Hematopoietic multipotent progenitor cell treated with erythropoietin and hydrocortisone succinate and interleukin-3 and kit ligand, for 6 days (in vitro differentiated cells): Measurements from ENCODE around the gene SLC38A7.
"Not testable (repeated sequence)": the region's sequence is repeated elsewhere in the genome, so short reads cannot be mapped to it uniquely, and the experiment has no call there.

ENCODE experiments used
- DNase-seq: peaks from one replicate; pipeline ENCODE4 v3.0.0-alpha.2; 2015

The SLC38A7 gene

DNA sequence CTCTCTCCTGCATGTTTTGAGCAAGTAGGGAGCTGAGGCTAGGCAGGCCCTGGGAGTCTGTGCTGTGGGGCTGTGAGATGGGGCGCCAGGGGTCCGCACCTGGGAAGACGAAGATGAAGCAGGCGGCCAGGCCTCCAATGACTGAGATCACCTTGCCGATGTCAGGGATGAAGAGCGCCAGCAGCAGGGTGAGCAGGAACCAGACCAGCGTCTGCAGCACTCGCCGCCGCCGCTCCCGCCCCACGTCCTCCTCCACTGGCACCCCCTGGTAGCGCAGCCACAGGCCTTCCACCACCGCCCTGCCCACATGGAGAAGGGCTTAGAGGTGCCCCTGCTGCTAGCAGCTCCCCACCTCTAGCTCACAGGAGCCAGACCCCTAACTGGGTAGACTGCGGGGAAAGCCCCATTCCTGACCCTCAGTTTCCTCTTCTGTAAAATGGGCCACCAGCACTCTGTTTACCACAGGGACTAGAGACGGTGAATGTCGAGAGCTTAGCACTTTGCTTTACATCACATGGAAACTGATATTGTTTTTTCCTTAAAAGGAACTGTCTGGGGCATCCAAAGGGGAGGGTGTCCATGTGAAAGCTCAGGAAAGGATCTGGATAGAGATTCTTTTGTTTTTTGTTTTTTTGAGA is 13.5 kb downstream of the SLC38A7 start:
- no peak for DNase-seq

DNA sequence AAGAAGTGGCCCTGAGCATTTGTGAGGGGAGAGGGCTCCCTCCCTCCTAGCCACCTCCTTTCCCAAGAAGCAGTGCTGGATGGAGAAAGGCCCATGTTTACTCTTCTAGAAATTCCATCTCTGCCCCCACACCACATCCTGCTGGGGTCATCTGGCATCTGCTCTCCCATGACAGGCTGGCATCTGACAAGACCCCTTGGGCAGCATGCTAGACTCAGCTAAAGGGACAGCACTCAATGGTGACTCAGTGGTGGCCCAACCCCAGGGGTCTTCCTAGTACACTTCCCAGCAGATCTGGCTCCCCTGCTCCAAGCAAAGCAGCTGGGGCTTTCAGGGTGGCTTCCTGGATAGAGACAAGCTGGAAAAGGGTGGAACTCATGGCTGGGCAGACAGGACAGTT is 14.4 kb downstream of the SLC38A7 start:
- DNase-seq, result no peak

DNA sequence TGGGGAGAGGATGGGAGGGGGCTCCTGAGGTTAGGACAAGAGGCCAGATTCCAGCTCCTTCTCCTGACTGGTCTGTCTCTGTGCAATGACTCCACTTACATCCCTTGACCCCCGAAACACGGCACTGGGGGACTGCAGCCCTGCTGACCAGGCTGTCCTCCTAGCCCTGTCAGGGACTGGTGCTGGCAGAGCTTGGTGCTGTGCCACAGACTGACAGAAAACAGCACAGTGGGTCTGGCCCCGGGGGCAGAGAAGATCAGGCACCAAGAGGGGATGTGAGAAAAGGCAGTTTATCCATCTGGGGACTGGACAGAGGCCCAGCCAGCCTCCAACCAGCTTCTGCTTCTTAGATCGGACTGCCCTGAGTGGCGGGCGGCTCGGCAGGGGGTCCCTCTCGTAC is 19.4 kb downstream of the SLC38A7 start:
- DNase-seq, result no peak

DNA sequence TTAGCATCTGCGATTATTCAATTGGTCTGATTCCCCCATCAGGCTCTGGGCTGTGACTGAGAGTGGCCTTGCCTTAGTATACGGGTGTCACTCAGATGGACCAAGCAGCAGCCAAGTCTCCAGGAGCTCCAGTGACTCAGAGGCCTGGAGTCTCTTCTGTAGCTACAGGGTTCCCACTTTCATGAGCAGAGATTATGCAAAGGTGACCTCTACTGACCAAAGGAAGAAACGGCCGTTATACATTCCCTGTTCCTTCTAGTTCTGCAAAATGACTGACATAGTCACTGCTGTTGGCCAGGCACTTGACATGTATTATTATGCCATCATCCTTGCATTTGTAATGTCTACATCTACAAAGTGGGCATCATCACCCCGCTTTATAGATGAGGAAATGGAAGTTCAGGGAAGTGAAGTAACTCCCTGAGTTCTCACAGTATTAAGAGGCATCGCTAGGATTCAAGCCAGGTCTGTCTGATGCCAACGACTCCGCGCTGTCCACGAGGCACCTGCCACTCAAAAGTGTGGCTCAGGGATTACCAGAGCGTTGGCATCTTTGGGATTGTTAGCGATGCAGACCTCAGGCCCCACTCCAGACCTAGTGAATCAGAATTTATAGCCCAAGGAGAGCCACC is 23.3 kb downstream of the SLC38A7 start:
- peak; percentile 89 for DNase-seq

DNA sequence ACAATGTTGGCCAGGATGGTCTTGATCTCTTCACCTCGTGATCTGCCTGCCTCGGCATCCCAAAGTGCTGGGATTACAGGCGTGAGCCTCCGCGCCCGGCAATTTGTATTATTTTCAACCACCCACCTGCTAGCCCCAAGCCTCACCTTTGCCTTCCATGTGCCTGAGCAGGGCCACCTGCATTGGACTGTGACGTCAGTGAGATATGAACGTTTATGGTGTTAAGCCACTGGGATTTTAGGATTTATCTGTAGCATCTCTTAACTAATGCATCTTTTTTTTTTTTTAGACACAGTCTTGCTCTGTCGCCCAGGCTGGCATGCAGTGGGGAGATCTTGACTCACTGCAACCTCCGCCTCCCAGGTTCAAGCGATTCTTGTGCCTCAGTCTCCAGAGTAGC is 24.7 kb downstream of the SLC38A7 start:
- not testable (repeated sequence) for DNase-seq

DNA sequence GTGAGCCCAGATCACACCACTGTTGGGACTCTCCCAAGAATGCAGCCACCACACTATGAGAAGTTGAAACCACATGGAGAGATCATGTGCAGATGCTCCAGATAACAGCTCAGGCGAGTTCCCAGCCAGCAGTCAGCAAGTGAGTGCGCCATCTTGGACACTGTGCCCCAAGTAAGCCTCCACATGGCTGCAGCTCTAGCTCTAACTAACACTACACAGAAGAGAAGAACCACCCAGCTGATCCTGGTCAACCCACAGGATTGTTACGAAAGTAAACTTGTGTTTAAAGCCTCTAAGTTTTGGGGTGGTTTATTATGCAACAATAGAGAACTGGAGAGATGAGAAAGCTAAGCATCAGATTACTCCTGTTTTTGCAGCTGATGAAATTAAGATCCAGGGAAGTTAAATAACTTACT is 25.8 kb downstream of the SLC38A7 start:
- peak; percentile 51 for DNase-seq

DNA sequence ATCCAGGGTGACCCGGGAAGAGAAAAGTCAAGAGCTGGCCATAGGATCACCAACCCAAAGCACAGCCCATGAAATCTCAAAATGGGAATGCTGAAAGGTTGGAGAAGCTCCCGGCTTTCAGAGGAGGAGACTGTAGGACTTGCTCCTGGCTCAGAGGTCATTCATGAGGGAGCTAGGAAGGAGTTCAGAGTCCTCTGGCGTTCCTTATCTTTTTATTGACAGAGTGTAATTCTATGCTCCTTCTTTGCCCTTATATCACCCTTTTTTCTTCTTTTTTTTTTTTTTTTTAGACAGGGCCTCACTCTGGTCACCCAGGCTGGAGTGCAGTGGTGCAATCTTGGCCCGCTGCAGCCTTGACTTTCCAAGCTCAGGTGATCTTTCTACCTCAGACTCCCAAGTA is 27.7 kb downstream of the SLC38A7 start:
- DNase-seq, result no peak

DNA sequence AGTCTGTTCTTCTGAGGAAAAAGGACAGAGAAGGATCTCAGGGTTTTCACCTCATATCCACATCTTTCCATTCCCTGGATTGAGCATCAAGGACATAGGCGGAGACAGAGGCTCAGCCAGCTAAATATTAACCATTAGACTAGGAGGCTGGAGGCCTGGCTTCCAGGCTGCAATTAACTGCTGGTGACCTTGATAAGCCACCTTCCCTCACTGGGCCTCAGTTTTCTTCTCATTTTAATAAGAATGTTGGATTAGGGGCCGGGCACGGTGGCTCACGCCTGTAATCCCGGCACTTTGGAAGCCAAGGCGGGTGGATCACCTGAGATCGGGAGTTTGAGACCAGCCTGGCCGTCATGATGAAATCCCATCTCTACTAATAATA is 29.4 kb downstream of the SLC38A7 start:
- DNase-seq, result no peak

DNA sequence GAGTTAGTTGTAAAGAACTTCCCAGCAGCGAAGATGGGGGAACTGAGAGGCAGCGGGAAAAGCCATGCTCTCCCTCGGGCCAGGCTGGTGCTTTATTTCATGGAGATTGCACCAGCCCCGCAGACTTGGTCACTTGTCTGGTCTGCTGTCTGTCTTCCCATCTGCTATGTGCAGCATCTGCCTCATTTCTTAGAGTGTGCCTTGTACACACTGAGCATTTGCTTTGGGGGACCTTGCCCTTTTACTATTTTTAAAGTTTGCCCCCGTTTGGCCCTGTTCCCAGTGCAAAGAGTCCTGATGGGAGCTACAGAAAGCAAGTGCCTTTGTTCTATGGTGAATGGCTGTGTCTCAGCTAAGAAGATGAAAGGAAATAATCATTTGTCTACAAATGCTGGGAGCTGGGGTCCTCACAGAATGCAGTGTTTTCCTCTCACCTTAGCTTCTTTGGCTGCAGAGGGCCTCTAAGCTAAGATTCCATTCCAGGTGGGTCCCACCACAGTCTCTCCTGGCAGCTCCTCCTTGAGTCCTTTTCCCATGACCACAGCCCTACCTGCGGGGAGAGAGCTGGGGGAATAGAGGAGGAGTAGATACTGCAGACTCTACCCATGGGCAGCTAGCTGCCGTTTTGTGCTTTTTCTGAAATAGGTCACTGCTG is 29.9 kb downstream of the SLC38A7 start:
- no peak for DNase-seq

DNA sequence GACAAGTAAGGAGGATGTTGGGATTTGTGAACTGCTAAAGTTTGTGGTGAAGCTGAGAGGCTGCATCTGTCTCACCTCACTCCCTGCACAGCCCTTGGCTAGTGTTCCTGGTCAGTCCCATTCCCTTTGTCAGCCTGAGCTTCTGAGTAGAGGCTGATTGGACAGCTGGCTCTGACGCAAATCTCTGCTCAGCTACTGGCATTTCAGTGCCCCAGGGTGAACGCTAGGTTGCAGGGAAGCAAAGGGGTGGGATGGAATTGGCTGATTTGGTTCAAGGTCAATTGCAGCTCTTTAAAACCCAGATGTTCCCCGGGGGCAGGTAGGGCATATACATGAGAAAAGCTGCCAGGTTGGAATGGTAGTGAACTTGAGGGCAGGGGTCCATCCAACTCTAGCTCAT is 31.8 kb downstream of the SLC38A7 start:
- DNase-seq, result no peak

DNA sequence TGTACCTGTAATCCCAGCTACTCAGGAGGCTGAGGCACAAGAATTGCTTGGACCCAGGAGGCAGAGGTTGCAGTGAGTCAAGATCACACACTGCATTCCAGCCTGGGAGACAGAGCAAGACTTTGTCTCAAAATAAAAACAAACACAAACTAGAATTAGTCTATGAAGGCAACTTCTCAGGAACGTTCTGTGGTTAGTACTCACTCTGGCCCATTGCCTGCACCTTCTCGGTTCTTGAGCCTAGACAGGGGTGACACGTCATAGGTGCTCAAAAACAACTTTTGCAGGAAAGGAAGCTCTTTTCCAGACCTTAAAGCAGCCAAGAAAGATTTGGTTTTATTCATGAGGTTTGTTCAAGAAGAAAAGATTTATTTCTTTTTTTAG is 32.6 kb downstream of the SLC38A7 start:
- no peak for DNase-seq

DNA sequence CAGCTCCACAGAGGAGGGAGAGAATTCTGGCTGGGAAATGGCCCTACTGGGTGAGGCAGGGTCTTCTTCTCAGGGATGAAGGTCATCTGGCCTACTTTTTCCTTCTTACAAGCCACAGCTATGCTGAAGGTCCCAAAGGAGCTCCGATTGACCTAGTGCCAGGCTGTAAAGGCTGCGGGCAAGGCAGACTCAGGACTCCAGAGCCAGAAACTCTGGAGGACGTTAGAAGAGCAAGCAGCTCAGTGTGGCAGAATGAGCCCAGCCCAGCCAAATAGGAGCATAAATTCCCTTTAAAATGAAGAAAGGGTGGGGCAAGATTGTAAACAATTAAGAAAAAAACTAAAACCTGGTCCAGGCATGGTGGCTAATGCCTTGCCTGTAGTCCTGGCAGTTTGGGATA is 34.9 kb downstream of the SLC38A7 start:
- no peak for DNase-seq

DNA sequence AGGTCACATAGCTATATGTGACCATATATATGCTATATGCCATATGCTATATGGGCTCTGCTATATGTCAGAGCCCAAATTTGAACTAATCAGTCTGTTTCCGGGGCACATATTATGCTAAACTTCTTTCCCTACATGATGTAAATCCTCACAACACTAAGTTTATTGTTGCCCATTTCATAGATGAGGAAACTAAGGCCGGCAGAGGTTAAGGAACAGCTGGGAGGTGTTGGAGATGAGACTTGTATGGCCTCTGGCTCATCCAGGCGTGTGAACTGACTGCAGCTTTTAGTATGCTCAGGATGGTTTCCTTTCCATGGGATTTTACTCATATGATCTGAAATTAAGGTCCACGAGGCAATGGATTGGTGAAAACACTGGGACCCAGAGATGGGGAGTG is 37.5 kb downstream of the SLC38A7 start:
- DNase-seq, result no peak

DNA sequence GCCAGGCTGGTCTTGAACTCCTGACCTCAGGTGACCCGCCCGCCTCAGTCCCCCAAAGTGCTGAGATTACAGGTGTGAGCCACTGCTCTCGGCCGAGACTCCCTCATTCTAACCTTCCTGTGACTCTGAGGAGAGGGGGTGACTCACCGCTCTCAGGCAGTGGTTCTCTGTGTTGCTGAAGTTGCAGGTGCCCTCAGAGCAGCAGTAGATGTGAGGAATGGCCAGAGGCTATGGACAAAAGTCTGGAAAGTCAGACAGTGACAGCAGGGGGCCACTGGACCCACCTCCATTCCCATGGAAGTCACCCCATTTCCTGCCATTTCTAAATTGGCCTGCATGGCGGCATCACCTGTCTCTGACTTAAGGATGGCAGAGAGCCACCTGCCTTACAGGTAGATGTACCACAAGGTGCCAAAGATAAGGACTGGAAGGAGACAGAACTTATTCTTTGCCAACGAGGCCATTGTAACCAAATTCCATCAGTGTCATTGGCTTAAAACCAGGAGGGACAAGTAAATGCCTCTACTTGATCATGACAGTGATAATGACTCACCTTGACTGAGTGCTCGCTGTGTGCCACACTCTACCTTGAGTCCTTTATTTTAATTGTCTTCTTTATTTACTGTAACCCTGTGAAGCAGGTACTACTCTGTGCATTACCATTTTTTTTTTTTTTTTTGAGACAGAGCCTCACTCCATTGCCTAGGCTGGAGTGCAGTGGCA is 39.6 kb downstream of the SLC38A7 start:
- DNase-seq, result no peak

DNA sequence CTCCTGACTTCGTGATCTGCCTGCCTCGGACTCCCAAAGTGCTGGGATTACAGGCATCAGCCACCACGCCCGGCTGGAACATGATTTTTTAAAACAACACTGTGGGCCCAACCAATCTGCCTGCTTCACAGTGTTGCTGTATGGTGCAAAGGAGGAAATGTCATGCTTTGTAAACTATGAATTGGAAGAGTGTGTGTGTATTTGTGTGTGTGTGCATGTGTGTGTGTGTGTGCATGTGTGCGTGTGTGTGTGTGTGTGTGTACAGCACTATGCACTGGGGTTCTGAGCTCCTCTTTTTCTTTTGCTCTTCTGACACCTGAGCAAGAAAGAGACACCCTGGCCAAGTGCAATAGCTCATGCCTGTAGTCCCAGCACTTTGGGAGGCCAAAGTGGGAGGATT is 40.5 kb downstream of the SLC38A7 start:
- DNase-seq, result no peak

DNA sequence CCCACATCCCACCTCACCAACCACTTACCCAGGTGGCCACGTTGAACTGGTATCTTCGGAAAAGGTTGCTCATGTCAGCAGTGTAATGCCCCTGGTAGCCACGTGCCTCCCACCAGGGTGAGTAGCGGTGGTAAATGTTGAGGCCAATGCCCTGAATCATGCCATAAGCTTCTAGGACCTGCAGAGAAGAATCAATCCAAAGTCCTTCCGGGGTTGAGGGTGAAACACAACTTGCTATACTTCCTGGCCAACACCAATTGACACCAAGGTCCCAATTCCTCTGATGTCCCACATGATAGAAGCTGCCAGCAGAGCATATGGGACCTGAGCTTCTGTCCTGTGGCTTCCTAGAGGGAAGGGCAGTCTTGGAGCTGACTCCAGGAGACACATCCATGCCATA is 43.6 kb downstream of the SLC38A7 start:
- DNase-seq, result no peak

DNA sequence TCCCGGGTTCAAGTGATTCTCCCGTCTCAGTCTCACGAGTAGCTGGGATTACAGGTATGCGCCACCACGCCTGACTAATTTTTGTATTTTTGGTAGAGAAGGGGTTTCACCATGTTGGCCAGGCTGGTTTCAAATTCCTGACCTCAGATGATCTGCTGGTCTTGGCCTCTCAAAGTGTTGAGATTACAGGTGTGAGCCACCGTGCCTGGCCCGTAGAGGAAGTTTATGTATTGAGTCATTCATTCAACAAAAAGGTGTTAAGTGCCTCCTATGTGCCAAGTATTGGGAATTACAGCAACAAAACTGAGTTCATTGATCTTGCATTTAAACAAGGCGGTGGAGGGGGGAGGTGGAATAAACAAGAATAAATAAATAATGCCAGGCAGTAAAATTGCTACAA is 44.7 kb downstream of the SLC38A7 start:
- no peak for DNase-seq

DNA sequence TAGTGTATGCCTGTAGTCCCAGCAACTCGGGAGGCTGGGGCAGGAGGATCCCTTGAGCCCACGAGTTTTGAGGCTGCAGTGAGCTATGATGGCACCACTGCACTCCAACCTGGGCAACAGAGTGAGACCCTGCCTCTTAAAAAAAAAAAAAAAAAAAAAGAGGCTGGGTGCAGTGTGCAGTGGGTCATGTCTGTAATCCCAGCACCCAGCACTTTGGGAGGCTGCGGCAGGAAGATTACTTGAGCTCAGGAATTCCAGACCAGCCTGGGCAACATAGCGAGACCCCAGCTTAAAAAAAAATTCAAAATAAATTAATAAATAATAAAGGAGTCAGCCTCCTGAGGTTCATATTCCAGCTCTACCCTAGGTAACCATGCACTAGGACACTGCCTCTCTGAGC is 45.3 kb downstream of the SLC38A7 start:
- DNase-seq, result no peak

DNA sequence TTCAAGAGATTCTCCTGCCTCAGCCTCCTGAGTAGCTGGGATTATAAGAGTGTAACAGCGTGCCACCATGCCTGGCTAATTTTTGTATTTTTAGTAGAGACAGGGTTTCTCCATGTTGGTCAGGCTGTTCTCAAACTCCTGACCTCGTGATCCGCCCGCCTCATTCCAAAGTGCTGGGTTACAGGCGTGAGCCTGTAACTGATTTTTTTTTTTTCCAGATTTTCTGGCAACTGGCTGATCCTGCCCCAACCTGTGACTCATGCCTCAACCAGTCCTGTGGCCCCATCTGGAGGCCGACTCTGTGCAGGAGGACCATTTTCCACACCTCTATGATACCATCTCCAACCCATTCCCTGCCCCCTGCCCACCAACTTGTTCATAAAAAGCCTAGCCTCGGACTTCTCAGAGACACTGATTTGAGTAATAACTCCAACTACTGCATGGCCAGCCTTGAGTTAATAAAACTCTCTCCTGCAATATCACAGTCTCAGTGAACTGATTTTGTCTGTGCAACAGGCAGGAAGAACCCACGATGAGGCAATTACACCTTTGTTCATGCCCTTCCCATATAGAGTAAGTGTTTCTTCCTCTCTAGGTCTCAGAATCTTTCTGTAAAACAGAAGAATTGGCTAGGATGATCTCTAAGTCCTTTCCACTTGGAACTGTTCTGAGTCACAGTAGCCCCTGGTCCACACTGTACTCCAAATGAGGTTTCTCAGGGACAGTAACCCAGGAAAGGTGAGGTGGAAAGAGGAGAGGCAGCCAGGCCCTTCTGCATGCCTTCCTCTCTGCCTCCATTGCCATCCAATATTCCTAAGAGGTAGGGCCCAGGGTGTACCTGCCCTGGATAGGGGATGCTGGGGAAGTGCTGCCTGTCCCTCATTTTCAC is 46.2 kb downstream of the SLC38A7 start:
- no peak for DNase-seq

DNA sequence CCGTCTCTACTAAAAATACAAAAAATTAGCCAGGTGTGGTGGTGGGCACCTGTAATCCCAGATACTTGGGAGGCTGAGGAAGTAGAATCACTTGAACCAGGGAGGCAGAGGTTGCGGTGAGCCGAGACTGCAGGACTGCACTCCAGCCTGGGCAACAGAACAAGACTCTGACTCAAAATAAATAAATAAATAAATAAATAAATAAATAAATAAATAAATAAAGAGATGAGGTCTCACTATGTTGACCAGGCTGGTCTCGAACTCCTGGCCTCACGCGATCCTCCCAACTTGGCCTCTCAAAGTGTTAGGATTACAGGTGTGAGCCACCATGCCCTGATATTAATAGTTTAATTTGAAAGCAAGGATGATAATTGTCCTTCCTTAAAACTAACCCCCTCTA is 47.5 kb downstream of the SLC38A7 start:
- not testable (repeated sequence) for DNase-seq

DNA sequence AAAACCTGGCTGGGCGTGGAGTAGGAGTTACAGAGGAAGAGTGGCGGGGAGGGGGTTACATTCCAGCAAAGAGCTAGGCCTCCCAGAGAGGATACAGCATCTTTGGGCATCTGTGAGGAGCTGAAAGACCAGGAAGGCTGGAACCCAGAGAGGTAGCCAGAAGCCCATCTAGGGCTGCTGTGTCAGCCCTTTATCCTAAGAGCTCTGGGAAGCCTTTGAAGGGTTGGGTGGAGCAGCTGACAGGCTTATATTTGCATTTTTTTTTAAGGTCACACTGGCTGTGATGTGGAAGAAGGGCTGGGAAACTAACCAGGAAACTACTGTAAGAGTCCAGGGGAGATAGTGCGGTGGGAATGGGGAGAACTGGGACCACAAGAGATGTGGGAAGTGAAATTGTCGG is 48.1 kb downstream of the SLC38A7 start:
- DNase-seq, result no peak

DNA sequence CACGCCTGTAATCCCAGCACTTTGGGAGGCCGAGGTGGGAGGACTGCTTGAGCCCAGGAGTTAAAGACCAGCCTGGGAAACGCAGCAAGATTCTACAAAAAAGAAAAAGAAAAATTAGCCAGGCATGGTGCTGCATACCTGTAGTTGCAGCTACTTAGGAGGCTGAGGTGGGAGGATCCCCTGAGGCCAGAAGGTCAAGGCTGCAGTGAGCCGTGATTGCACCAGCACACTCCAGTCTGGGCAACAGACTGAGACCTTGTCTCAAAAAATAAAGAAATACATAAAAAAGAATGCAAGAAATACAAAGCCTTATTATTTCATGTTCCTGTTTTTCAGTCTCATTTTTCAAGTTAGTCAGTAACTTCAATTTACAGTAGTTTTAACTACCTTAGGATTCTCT is 49.1 kb downstream of the SLC38A7 start:
- DNase-seq, result no peak

DNA sequence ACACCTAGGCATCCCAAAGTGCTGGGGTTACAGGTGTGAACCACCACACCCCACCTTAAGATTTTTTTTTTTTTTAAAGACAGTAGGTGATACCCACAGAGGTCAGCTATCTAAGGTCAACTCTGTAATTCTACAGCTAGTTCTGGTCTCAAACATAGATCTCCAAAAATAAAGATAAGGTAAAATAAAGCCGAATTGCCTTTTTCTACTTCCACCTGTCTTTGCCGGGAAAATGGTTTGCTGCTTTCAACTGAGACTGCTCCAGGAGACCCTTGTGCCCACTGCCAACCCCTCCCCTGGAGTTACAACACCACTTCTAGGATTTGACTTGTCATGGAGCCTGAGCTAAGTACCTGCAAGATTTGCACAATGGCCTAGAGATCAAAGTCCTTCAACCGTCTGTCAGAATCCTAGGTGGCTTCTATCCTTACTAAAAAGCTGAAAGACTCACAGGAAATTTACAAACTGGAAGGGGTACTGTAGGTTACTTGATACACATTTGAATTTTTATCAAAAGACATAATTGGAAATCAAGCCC is 50.2 kb downstream of the SLC38A7 start:
- DNase-seq, result no peak
